Fibroblast of skin of right quadriceps (primary cell): ENCODE measurements around the gene SH3D19.
"Not testable (repeated sequence)": the region's sequence is repeated elsewhere in the genome, so short reads cannot be mapped to it uniquely, and the experiment has no call there.

ENCODE experiments used
- DNase-seq: peaks from one replicate; pipeline ENCODE4 v3.0.0-alpha.2; 2013

SH3D19 gene

GRCh38 chr4:151319490-151319889 lies 5.9 kb downstream of the SH3D19 start:
- no peak for DNase-seq

GRCh38 chr4:151318307-151319006 lies 6.9 kb downstream of the SH3D19 start:
- DNase-seq: no peak

- DNase-seq: no peak
These were observed 8.8 kb downstream of the SH3D19 start for GRCh38 chr4:151316645-151317044.

- peak; percentile 30 for DNase-seq
These were observed 10.1 kb downstream of the SH3D19 start for GRCh38 chr4:151315212-151315886.

- no peak for DNase-seq
These were observed 10.9 kb downstream of the SH3D19 start for GRCh38 chr4:151314479-151314878.

GRCh38 chr4:151314010-151314355 lies 11.4 kb downstream of the SH3D19 start:
- DNase-seq: no peak

GRCh38 chr4:151313306-151314009 lies 11.9 kb downstream of the SH3D19 start:
- DNase-seq: no peak

- DNase-seq: no peak
These were observed 15.2 kb downstream of the SH3D19 start for GRCh38 chr4:151310124-151310728.

GRCh38 chr4:151304755-151305154 lies 20.6 kb downstream of the SH3D19 start:
- DNase-seq: no peak

GRCh38 chr4:151304226-151304625 lies 21.2 kb downstream of the SH3D19 start:
- DNase-seq: no peak

- DNase-seq: peak; percentile 46
These were observed 23.0 kb downstream of the SH3D19 start for GRCh38 chr4:151302432-151302831.

GRCh38 chr4:151297170-151297569 lies 28.2 kb downstream of the SH3D19 start:
- DNase-seq: no peak

GRCh38 chr4:151296227-151296626 lies 29.2 kb downstream of the SH3D19 start:
- DNase-seq: no peak

GRCh38 chr4:151294833-151295496 lies 30.4 kb downstream of the SH3D19 start:
- DNase-seq: no peak

GRCh38 chr4:151292038-151292437 lies 33.4 kb downstream of the SH3D19 start:
- DNase-seq: no peak

GRCh38 chr4:151291485-151291884 lies 33.9 kb downstream of the SH3D19 start:
- peak; percentile 54 for DNase-seq

- DNase-seq: peak; percentile 9
These were observed 38.0 kb downstream of the SH3D19 start for GRCh38 chr4:151287409-151287808.

GRCh38 chr4:151284534-151285245 lies 40.7 kb downstream of the SH3D19 start:
- DNase-seq: no peak

- DNase-seq: peak; percentile 51
These were observed 48.4 kb downstream of the SH3D19 start, which contains the start of gene PRSS48 for GRCh38 chr4:151276787-151277562. Gene PRSS48, plus strand, starts transcription at chr4:151277161. Its CDS starts 12 bp downstream, at chr4:151277173.

- not testable (repeated sequence) for DNase-seq
These were observed 56.5 kb downstream of the SH3D19 start for GRCh38 chr4:151268905-151269304.

GRCh38 chr4:151267822-151268535 lies 57.4 kb downstream of the SH3D19 start:
- no peak for DNase-seq
